Measurements from ENCODE around the gene STRN. TPM values are rescaled to one million over a fixed set of nuclear protein-coding genes. Genes with fewer than 3 reads are reported as not detected.

The STRN gene
- total RNA-seq, 4 donors from 2014 or later, result 14.9 to 18.5 (median 16.1) TPM

DNA sequence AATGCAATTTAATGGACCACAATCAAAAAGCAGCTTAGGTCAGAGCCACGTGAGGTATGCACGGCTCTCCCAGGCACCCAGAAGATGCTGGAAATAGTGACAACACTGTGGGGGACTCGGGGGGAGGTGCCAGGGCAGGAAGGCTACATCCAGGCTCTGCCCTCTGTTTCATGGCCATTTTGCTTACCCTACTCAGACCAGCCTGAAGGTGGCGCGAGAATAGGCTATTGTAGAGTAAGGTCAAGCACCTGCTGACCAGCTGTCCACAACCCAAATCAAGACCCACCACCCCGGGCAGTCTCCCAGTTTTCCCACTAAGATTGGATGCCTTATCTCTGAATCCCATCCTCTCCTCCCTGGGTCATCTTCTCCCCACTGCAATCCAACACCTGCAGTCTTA lies 154.1 kb downstream of the STRN start:
- Histone ChIP-seq H3K4me1 (no peaks in the 10 kb centered on the region), H3K9me3 (no peaks in the 10 kb centered on the region)

DNA sequence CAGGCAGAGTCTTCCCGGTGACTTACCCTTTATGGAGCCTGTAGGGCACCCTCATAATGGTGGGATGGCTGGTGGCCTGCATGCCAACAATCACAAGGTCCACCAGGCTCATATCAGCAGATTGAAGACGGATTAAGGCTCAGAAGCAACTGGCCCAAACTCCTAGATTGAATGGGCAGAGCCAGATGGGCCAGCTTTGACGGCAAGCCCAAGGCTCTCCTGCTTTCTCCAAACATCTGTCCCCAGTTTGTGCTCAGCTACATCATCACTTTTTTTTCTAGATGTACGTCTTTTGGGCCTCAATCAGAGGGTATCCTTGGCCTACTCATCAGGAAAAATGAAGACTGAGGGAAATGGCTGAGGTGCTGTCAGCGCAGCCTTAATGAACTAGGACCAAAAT lies 155.3 kb downstream of the STRN start:
- Histone ChIP-seq H3K4me1 (no peaks in the 10 kb centered on the region), H3K27me3 (no peaks in the 10 kb centered on the region), H3K4me3 (replicated peaks in 1 of 3) (no peak overlapping the region), H3K27ac (no peak overlapping the region), H3K36me3 (no peaks in the 10 kb centered on the region), H3K9me3 (no peaks in the 10 kb centered on the region)
- WGBS, 2 donors, result 91 to 92% methylated on average over 5 of the region's 5 CpGs
- intact Hi-C loops (cut with DNase I), result no loop called here
- no peak for DNase-seq
- TF ChIP-seq CTCF (IDR thresholded peaks at IDR 0.05), result no peak
- no peak for TF ChIP-seq POLR2A (IDR thresholded peaks at IDR 0.05)

More for the DNA sequence above, 154.1 kb downstream of the STRN start:
- no peak overlapping the region for H3K4me3 ChIP-seq (replicated peaks in 1 of 3)
- WGBS, 2 donors, result 34 to 48% methylated on average over 6 of the region's 6 CpGs
- no peak overlapping the region for H3K27ac ChIP-seq
- intact Hi-C loops (cut with DNase I), result no loop called here
- H3K27me3 ChIP-seq, result no peaks in the 10 kb centered on the region
- no peak for TF ChIP-seq POLR2A (IDR thresholded peaks at IDR 0.05)
- TF ChIP-seq CTCF (IDR thresholded peaks at IDR 0.05), result no peak
- no peak for DNase-seq
- H3K36me3 ChIP-seq, result no peaks in the 10 kb centered on the region

DNA sequence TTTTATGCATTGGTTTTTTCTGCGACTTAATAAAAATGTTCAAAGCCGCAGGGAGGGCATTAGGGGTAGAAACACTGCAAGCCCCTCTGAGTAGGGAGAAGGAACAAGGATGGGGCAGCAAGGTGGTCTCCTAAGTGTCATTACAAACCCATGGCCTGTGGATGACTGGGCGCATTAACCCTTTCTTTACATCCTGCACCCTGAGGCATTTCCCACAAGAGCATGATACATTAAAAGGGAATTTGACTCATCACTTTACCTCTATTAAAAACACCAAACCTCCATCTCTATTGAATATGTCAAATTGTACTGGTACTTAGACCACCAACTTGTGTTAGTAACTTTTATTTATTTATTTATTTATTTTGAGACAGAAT lies 157.3 kb downstream of the STRN start:
- Histone ChIP-seq H3K27ac (no peak overlapping the region), H3K4me1 (no peaks in the 10 kb centered on the region), H3K36me3 (no peaks in the 10 kb centered on the region), H3K27me3 (no peaks in the 10 kb centered on the region), H3K4me3 (replicated peaks in 1 of 3) (no peak overlapping the region), H3K9me3 (no peaks in the 10 kb centered on the region)
- TF ChIP-seq POLR2A (IDR thresholded peaks at IDR 0.05), result no peak
- no peak for TF ChIP-seq CTCF (IDR thresholded peaks at IDR 0.05)
- intact Hi-C loops (cut with DNase I), result no loop called here
- DNase-seq, result no peak
- 93% methylated on average over 3 of the region's 3 CpGs for WGBS, 2 donors

DNA sequence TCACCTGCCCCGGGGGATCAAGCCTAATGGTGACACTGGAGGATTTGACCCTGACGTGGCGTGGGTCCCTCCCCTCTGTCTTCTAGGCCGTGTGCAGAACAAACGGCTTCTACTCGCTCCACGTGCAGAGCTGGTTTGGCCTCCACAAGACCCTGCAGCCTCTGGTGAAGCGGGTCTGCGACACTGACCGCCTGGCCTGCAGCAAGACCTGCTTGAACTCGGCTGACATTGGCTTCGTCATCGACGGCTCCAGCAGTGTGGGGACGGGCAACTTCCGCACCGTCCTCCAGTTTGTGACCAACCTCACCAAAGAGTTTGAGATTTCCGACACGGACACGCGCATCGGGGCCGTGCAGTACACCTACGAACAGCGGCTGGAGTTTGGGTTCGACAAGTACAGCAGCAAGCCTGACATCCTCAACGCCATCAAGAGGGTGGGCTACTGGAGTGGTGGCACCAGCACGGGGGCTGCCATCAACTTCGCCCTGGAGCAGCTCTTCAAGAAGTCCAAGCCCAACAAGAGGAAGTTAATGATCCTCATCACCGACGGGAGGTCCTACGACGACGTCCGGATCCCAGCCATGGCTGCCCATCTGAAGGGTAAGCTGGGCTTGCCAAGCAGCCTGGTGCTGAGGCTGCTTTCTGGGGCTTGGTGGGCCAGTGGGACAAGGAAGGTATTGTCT lies 157.8 kb downstream of the STRN start:
- Histone ChIP-seq H3K4me1 (no peaks in the 10 kb centered on the region), H3K27ac (no peak overlapping the region), H3K27me3 (no peaks in the 10 kb centered on the region), H3K9me3 (no peaks in the 10 kb centered on the region), H3K4me3 (replicated peaks in 1 of 3) (no peak overlapping the region), H3K36me3 (no peaks in the 10 kb centered on the region)
- intact Hi-C loops (cut with DNase I), result no loop called here
- DNase-seq, result no peak
- WGBS, 2 donors, result 93 to 96% methylated on average over 34 to 35 of the region's 35 CpGs
- TF ChIP-seq POLR2A (IDR thresholded peaks at IDR 0.05) (no peak), CTCF (IDR thresholded peaks at IDR 0.05) (no peak)

- Histone ChIP-seq H3K27me3 (no peaks in the 10 kb centered on the region), H3K9me3 (no peaks in the 10 kb centered on the region), H3K36me3 (no peaks in the 10 kb centered on the region), H3K4me3 (replicated peaks in 1 of 3) (no peak overlapping the region), H3K4me1 (no peaks in the 10 kb centered on the region), H3K27ac (no peak overlapping the region)
- TF ChIP-seq CTCF (IDR thresholded peaks at IDR 0.05) (no peak), POLR2A (IDR thresholded peaks at IDR 0.05) (no peak)
- no peak for DNase-seq
- WGBS, 2 donors, result 81 to 83% methylated on average over 5 of the region's 5 CpGs
- intact Hi-C loops (cut with DNase I), result no loop called here
These were observed 159.0 kb downstream of the STRN start for GRCh38 chr2:36807223-36807886.

Data from thyroid gland (tissue), 4 donors.